HCT116 (cell line): Measurements from ENCODE around the gene TPRKB. TPM values are rescaled to one million over a fixed set of nuclear protein-coding genes. Genes with fewer than 3 reads are reported as not detected.

Source experiments
- ATAC-seq: fragments of 200-7000 bp; cut with Tn5 transposase; 2 replicates; pipeline ENCODE4 v1.9.1; 2020; ENCODE audit warnings: mild to moderate bottlenecking, moderate library complexity
- BruUV-seq: library from RNA; stranded (reverse); fragments of 400-500 nt; replicated peaks from 2 replicates; lab custom pipeline; 2021; lab: Mats Ljungman, UMichigan
- CTCF ChIA-PET: fragments of 300-600 bp; sonication (Branson Sonifier 250); formaldehyde crosslinking; loops from one replicate; lab custom pipeline; 2021; ENCODE audit warnings: antibody characterized with exemption; lab: Charles Lee
- POLR2A ChIA-PET: fragments of 300-600, 350-600 bp; sonication (Branson Sonifier 250); formaldehyde crosslinking; loops from one replicate; lab custom pipeline; 2021; ENCODE audit warnings: antibody characterized with exemption; lab: Charles Lee
- RAD21 ChIA-PET, 2 experiments: fragments of 300-600 bp; sonication (Branson Sonifier 250); formaldehyde crosslinking; loops; one replicate each; lab custom pipeline; 2023; ENCODE audit warnings: low total read pairs in 2 of 2; ENCODE audit not compliant: uncharacterized antibody in 2 of 2, unreplicated experiment in 2 of 2, low non-redundant PET in 1 of 2; lab: Charles Lee
- DNase-seq: peaks from one replicate; pipeline ENCODE4 v3.0.0-alpha.2; 2010; ENCODE audit warnings: low read depth, low spot score
- H2AFZ ChIP-seq: fragments of 200-600 bp; shearing (Covaris generic), sonication (generic); 2 replicates; pipeline ENCODE4 v1.6.1; 2017; ENCODE audit warnings: low read depth, mixed run types, mixed read lengths, antibody characterized with exemption, low read length; ENCODE audit not compliant: poor library complexity, severe bottlenecking
- H3K27ac ChIP-seq: 2 replicates; pipeline ENCODE4 v1.5.1; 2012; ENCODE audit warnings: low read depth, low read length
- H3K27me3 ChIP-seq: fragments of 200-600 bp; sonication (generic); 2 replicates; pipeline ENCODE4 v1.6.1; 2016; ENCODE audit warnings: mixed run types, low read length, mixed read lengths; ENCODE audit not compliant: insufficient read depth
- H3K36me3 ChIP-seq, 2 experiments: fragments of 200-500 bp in 1 of 2; fragments of 200-600 bp in 1 of 2; sonication (Bioruptor generic) in 1 of 2; sonication (generic) in 1 of 2; 2 replicates each; pipeline versions ENCODE4 v1.5.1 to v1.6.1; 2014 to 2016; ENCODE audit warnings: low read length in 2 of 2, inconsistent platforms in 1 of 2, mixed read lengths in 1 of 2, mixed run types in 1 of 2; ENCODE audit not compliant: insufficient read depth in 2 of 2, control insufficient read depth in 1 of 2
- H3K4me1 ChIP-seq, 2 experiments: fragments of 200-600 bp in 1 of 2; sonication (generic) in 1 of 2; 2 replicates each; pipeline versions ENCODE4 v1.5.1 to v1.6.1; 2012 to 2017; ENCODE audit warnings: low read length in 2 of 2, inconsistent platforms in 1 of 2, mild to moderate bottlenecking in 1 of 2, mixed read lengths in 1 of 2, mixed run types in 1 of 2, moderate library complexity in 1 of 2; ENCODE audit not compliant: insufficient read depth in 2 of 2, control insufficient read depth in 1 of 2
- H3K4me2 ChIP-seq: fragments of 200-600 bp; sonication (generic); 2 replicates; pipeline ENCODE4 v1.6.1; 2017; ENCODE audit warnings: mixed run types, low read length, mixed read lengths
- H3K4me3 ChIP-seq, 2 experiments: fragments of 200-600 bp in 1 of 2; sonication (generic) in 1 of 2; replicated peaks in 1 of 2; 2 replicates each; pipeline ENCODE4 v1.5.1; 2011 to 2016; ENCODE audit warnings: low read length in 2 of 2, control low read depth in 1 of 2, low read depth in 1 of 2, mild to moderate bottlenecking in 1 of 2, mixed read lengths in 1 of 2, mixed run types in 1 of 2
- H3K79me2 ChIP-seq: fragments of 200-600 bp; sonication (generic); 2 replicates; pipeline ENCODE4 v1.6.1; 2017; ENCODE audit warnings: mild to moderate bottlenecking, mixed run types, low read length, moderate library complexity, mixed read lengths; ENCODE audit not compliant: insufficient read depth
- H3K9ac ChIP-seq: fragments of 200-600 bp; sonication (generic); 2 replicates; pipeline ENCODE4 v1.6.1; 2016; ENCODE audit warnings: low read length, mixed read lengths
- H3K9me2 ChIP-seq: fragments of 200-600 bp; sonication (generic), shearing (Covaris generic); 2 replicates; pipeline ENCODE4 v1.6.1; 2017; ENCODE audit warnings: mixed run types, mild to moderate bottlenecking, moderate library complexity; ENCODE audit not compliant: insufficient read depth
- H3K9me3 ChIP-seq, 2 experiments: fragments of 200-500 bp in 1 of 2; fragments of 200-600 bp in 1 of 2; sonication (Bioruptor generic) in 1 of 2; sonication (generic) in 1 of 2; 2 replicates each; pipeline ENCODE4 v1.6.1; 2014 to 2017; ENCODE audit warnings: low read length in 2 of 2, mixed read lengths in 2 of 2, inconsistent platforms in 1 of 2, low read depth in 1 of 2, mild to moderate bottlenecking in 1 of 2, mixed run types in 1 of 2, moderate library complexity in 1 of 2; ENCODE audit not compliant: control insufficient read depth in 1 of 2, insufficient read depth in 1 of 2
- H4K20me1 ChIP-seq: fragments of 200-600 bp; sonication (generic), shearing (Covaris generic); 2 replicates; pipeline ENCODE4 v1.6.1; 2017; ENCODE audit warnings: mixed run types, mild to moderate bottlenecking, moderate library complexity; ENCODE audit not compliant: insufficient read depth
- CBX3 ChIP-seq: IDR thresholded peaks from 2 replicates; pipeline ENCODE4 v1.6.1; 2012; ENCODE audit warnings: low read depth
- CEBPB ChIP-seq: IDR thresholded peaks from 2 replicates; pipeline ENCODE4 v1.6.1; 2012; ENCODE audit warnings: low read depth
- EZH2 ChIP-seq: fragments of 200-600 bp; sonication (generic); IDR thresholded peaks from 2 replicates; pipeline ENCODE4 v1.6.1; 2017; ENCODE audit warnings: antibody characterized with exemption, mixed run types
- EZH2phosphoT487 ChIP-seq: fragments of 200-600 bp; IDR thresholded peaks from 2 replicates; pipeline ENCODE4 v1.6.1; 2018; ENCODE audit warnings: antibody characterized with exemption, borderline replicate concordance
- FOSL1 ChIP-seq: IDR thresholded peaks from 2 replicates; pipeline ENCODE4 v1.6.1; 2012; ENCODE audit warnings: low read depth
- POLR2A ChIP-seq: IDR thresholded peaks from 2 replicates; pipeline ENCODE4 v1.7.0; 2011; ENCODE audit warnings: borderline replicate concordance; ENCODE audit not compliant: insufficient read depth, insufficient read length; ENCODE audit errors: extremely low read depth
- RAD21 ChIP-seq: IDR thresholded peaks from 2 replicates; pipeline ENCODE4 v1.6.1; 2012; ENCODE audit warnings: low read depth, mild to moderate bottlenecking
- SP1 ChIP-seq: IDR thresholded peaks from 2 replicates; pipeline ENCODE4 v1.6.1; 2012; ENCODE audit warnings: low read depth
- TCF7L2 ChIP-seq: IDR thresholded peaks from 2 replicates; pipeline ENCODE4 v1.7.0; 2011; ENCODE audit warnings: borderline replicate concordance, inconsistent platforms; ENCODE audit not compliant: insufficient read depth, insufficient read length; ENCODE audit errors: extremely low read depth
- ZFX ChIP-seq: fragments of 450-650 bp; IDR thresholded peaks from 2 replicates; pipeline ENCODE4 v1.6.1; 2017
- intact Hi-C: fragments of 100-400 bp; cut with micrococcal nuclease; formaldehyde crosslinking; loops from 2 replicates; pipeline ENCODE4 v1.10.0; 2022
- total RNA-seq: library from RNA; stranded (reverse); gene quantifications from one replicate; pipeline ENCODE4 v1.2.1, GENCODE V29; 2021; ENCODE audit not compliant: unreplicated experiment
- TF ChIP-seq, protein P1 (sequence below): IDR thresholded peaks from 2 replicates; pipeline ENCODE4 v1.6.1; 2012; ENCODE audit warnings: low read depth
- TF ChIP-seq, protein P2 (sequence below), 3 experiments: fragments of 200-600 bp in 1 of 3; sonication (generic) in 1 of 3; IDR thresholded peaks in 2 of 3; conservative IDR thresholded peaks in 1 of 3; 2 replicates each; pipeline ENCODE4 v1.5.1; 2012 to 2017; ENCODE audit warnings: low read depth in 2 of 3, low read length in 2 of 3, antibody characterized with exemption in 1 of 3, borderline replicate concordance in 1 of 3, control low read depth in 1 of 3, mild to moderate bottlenecking in 1 of 3, mixed read lengths in 1 of 3, mixed run types in 1 of 3, moderate library complexity in 1 of 3; ENCODE audit not compliant: insufficient read depth in 1 of 3
- TF ChIP-seq, protein P3 (sequence below): IDR thresholded peaks from 2 replicates; pipeline ENCODE4 v1.6.1; 2012

The TPRKB gene
- total RNA-seq, 1 experiment from 2014 or later = 42.5 TPM

DNA sequence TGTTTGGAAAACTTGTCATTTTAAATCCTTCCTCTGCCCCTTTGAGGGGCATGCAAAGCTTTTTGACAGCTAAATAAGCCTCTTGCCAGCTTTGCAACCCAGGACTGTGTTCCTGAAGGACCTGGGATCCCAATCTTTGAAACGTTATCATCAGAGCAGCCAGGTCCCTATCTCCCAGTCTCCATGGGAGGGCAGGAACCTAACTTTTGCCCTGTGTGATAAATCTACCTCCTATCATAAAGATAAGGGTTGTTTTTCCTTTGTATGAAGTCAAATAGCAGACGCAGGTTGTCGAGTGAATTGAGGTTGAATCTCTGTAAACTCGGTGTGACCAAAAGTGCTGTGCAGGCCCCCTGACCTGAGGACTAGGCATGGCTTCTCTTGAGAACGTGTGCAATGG, 30.1 kb downstream of the TPRKB start:
- CTCF ChIA-PET = no interaction called here
- Histone ChIP-seq H3K9me2 (no peaks in the 10 kb centered on the region), H3K4me3 (no peak overlapping the region), H3K9ac (no peak overlapping the region), H3K36me3 (no peaks in the 10 kb centered on the region), H4K20me1 (no peaks in the 10 kb centered on the region), H2AFZ (no peak overlapping the region), H3K27ac (no peak overlapping the region), H3K79me2 (no peaks in the 10 kb centered on the region), H3K4me2 (no peak overlapping the region), H3K4me1 (no peaks in the 10 kb centered on the region), H3K9me3 (no peaks in the 10 kb centered on the region), H3K27me3 (no peaks in the 10 kb centered on the region; the same call in 1 of the 2 replicates)
- RAD21 ChIA-PET = no interaction called here
- DNase-seq (no peak), ATAC-seq (no peak)
- no TSS peak for BruUV-seq
- TF ChIP-seq SP1 (no peak), EZH2phosphoT487 (no peak), RAD21 (no peak), ZFX (no peak), CEBPB (no peak), EZH2 (no peak), FOSL1 (no peak), CBX3 (no peak), POLR2A (no peak), TCF7L2 (no peak)
- TF ChIP-seq, protein P1, sequence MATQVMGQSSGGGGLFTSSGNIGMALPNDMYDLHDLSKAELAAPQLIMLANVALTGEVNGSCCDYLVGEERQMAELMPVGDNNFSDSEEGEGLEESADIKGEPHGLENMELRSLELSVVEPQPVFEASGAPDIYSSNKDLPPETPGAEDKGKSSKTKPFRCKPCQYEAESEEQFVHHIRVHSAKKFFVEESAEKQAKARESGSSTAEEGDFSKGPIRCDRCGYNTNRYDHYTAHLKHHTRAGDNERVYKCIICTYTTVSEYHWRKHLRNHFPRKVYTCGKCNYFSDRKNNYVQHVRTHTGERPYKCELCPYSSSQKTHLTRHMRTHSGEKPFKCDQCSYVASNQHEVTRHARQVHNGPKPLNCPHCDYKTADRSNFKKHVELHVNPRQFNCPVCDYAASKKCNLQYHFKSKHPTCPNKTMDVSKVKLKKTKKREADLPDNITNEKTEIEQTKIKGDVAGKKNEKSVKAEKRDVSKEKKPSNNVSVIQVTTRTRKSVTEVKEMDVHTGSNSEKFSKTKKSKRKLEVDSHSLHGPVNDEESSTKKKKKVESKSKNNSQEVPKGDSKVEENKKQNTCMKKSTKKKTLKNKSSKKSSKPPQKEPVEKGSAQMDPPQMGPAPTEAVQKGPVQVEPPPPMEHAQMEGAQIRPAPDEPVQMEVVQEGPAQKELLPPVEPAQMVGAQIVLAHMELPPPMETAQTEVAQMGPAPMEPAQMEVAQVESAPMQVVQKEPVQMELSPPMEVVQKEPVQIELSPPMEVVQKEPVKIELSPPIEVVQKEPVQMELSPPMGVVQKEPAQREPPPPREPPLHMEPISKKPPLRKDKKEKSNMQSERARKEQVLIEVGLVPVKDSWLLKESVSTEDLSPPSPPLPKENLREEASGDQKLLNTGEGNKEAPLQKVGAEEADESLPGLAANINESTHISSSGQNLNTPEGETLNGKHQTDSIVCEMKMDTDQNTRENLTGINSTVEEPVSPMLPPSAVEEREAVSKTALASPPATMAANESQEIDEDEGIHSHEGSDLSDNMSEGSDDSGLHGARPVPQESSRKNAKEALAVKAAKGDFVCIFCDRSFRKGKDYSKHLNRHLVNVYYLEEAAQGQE = no peak
- TF ChIP-seq, protein P2, sequence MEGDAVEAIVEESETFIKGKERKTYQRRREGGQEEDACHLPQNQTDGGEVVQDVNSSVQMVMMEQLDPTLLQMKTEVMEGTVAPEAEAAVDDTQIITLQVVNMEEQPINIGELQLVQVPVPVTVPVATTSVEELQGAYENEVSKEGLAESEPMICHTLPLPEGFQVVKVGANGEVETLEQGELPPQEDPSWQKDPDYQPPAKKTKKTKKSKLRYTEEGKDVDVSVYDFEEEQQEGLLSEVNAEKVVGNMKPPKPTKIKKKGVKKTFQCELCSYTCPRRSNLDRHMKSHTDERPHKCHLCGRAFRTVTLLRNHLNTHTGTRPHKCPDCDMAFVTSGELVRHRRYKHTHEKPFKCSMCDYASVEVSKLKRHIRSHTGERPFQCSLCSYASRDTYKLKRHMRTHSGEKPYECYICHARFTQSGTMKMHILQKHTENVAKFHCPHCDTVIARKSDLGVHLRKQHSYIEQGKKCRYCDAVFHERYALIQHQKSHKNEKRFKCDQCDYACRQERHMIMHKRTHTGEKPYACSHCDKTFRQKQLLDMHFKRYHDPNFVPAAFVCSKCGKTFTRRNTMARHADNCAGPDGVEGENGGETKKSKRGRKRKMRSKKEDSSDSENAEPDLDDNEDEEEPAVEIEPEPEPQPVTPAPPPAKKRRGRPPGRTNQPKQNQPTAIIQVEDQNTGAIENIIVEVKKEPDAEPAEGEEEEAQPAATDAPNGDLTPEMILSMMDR (IDR thresholded peaks at IDR 0.05 in 2 of 3, conservative IDR thresholded peaks at IDR 0.05 in 1 of 3; ENCODE audit: borderline replicate concordance in 1 of 3, insufficient read depth in 1 of 3, low read depth in 2 of 3, low read length in 2 of 3) = no peak
- TF ChIP-seq, protein P3, sequence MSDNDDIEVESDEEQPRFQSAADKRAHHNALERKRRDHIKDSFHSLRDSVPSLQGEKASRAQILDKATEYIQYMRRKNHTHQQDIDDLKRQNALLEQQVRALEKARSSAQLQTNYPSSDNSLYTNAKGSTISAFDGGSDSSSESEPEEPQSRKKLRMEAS = no peak
- intact Hi-C loops = no loop called here
- POLR2A ChIA-PET = interaction anchor here (1.0 kb wide), 1 partner anchor 30 kb away, joined by 3 read pairs; the partner anchor contains the start of gene TPRKB
